Body of pancreas (tissue), 4 donors: ENCODE data around the gene ZNF615. TPM values are rescaled to one million over a fixed set of nuclear protein-coding genes. Genes with fewer than 3 reads are reported as not detected.
"Not testable (repeated sequence)": the region's sequence is repeated elsewhere in the genome, so short reads cannot be mapped to it uniquely, and the experiment has no call there.

Experiments used
- ATAC-seq: fragments of 150-250 bp; one replicate; pipeline ENCODE4 v1.9.1; 2016
- DNase-seq, 4 donors: peaks; one replicate each; pipeline ENCODE4 v3.0.0-alpha.2; 2019
- H3K27ac ChIP-seq, 4 donors: fragments of 200-600 bp; sonication (generic); 1 replicate in 3 of 4; 2 replicates in 1 of 4; pipeline versions ENCODE4 v1.5.1 to v1.6.1; 2016 to 2019; ENCODE audit warnings: mild to moderate bottlenecking in 1 of 4, mixed read lengths in 1 of 4, moderate library complexity in 1 of 4
- H3K27me3 ChIP-seq, 2 donors: fragments of 200-600 bp; sonication (generic); one replicate each; pipeline ENCODE4 v1.6.0; 2016; ENCODE audit warnings: mild to moderate bottlenecking in 1 of 2
- H3K36me3 ChIP-seq, 2 donors: fragments of 200-600 bp; sonication (generic); replicated peaks in 1 of 2; 2 replicates each; pipeline ENCODE4 v1.5.1; 2016; ENCODE audit warnings: low read depth in 2 of 2; ENCODE audit not compliant: insufficient read depth in 1 of 2
- H3K4me1 ChIP-seq: fragments of 200-600 bp; sonication (generic); one replicate; pipeline ENCODE4 v1.6.0; 2016
- H3K4me3 ChIP-seq, 2 donors: fragments of 200-600 bp; sonication (generic); 1 replicate in 1 of 2; 2 replicates in 1 of 2; pipeline ENCODE4 v1.5.1; 2016 to 2019
- H3K9me3 ChIP-seq, 3 donors: fragments of 200-600 bp; sonication (generic); 1 replicate in 2 of 3; 2 replicates in 1 of 3; pipeline ENCODE4 v1.5.1; 2016
- POLR2A ChIP-seq, 3 donors: fragments of 450-650 bp; IDR thresholded peaks; one replicate each; pipeline ENCODE4 v1.6.1; 2016; ENCODE audit warnings: antibody characterized with exemption in 3 of 3, mild to moderate bottlenecking in 2 of 3
- WGBS, 2 donors: methylation state at CpG; one replicate each; pipeline ENCODE4 v1.1.5; 2017; 5-methylcytosine and 5-hydroxymethylcytosine counted together
- intact Hi-C: fragments of 100-400 bp; cut with DNase I; formaldehyde crosslinking; loops from one replicate; pipeline ENCODE4 v1.15.1; 2023
- total RNA-seq, 2 donors: library from RNA; depleted of rRNA; stranded (reverse); fragments of >200 nt; gene quantifications; one replicate each; pipeline ENCODE4 v1.1.0, GENCODE V29; 2016
- TF ChIP-seq, protein P1 (sequence below), 7 experiments: fragments of 450-650 bp in 4 of 7; fragments of 200-600 bp in 3 of 7; sonication (generic) in 3 of 7; IDR thresholded peaks; one replicate each; pipeline ENCODE4 v1.5.1; 2016 to 2019; ENCODE audit warnings: antibody characterized with exemption in 7 of 7

ZNF615 gene
- total RNA-seq, 2 donors from 2014 or later = 5.6 to 7.8 TPM

DNA sequence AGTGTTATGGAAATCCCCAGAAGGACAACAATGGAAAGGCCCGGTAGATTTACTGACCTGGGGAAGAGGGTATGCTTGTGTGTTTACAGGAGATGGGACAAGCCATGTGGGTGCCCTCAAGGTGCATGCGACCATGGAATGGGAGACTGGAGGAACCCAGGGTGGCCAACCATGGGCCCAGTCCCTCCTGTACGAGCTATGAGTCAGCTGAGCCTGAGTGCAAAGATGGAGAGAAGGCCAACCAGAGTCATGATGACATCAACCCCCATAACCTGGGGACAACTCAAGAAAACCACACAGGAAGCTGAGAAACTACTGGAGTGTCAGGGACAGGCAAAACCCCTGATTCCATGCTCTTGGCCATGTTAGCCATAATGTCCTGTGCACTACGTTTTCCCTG lies 29.1 kb downstream of the ZNF615 start:
- DNase-seq = no peak
- Histone ChIP-seq H3K27ac (no peak overlapping the region), H3K4me3 (no peak overlapping the region), H3K27me3 (no peaks in the 10 kb centered on the region), H3K9me3 (peaks cover 0 to 74% (median 0%) of the 10 kb centered on the region in 3 donors), H3K36me3 (peaks cover 2 to 6% of the 10 kb centered on the region in 2 donors), H3K4me1 (no peaks in the 10 kb centered on the region)
- TF ChIP-seq, protein P1, sequence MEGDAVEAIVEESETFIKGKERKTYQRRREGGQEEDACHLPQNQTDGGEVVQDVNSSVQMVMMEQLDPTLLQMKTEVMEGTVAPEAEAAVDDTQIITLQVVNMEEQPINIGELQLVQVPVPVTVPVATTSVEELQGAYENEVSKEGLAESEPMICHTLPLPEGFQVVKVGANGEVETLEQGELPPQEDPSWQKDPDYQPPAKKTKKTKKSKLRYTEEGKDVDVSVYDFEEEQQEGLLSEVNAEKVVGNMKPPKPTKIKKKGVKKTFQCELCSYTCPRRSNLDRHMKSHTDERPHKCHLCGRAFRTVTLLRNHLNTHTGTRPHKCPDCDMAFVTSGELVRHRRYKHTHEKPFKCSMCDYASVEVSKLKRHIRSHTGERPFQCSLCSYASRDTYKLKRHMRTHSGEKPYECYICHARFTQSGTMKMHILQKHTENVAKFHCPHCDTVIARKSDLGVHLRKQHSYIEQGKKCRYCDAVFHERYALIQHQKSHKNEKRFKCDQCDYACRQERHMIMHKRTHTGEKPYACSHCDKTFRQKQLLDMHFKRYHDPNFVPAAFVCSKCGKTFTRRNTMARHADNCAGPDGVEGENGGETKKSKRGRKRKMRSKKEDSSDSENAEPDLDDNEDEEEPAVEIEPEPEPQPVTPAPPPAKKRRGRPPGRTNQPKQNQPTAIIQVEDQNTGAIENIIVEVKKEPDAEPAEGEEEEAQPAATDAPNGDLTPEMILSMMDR (IDR thresholded peaks at IDR 0.05) = no peak
- TF ChIP-seq POLR2A (IDR thresholded peaks at IDR 0.05) = no peak
- 92 to 100% methylated on average over 4 of the region's 4 CpGs for WGBS, 2 donors
- intact Hi-C loops = no loop called here
- ATAC-seq = no peak

DNA sequence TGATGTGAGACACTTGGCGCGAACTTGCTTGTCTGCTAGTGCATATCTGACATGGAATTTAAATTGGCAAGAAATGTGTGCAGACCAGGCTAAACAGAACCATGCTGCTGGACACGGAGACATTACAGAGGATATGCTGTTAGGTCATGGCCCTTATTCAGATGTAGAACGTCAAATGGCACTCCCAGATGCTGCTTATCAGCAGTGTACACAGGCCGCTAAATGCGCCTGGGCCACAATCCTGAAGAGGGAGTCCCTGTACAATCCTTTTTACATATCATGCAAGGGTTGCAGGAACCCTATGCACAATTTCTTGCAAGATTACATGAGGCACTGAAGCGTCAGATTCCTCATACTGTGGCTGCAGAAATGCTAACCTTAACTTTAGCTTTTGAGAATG lies 30.7 kb downstream of the ZNF615 start:
- no peak for TF ChIP-seq POLR2A (IDR thresholded peaks at IDR 0.05)
- TF ChIP-seq, protein P1 (IDR thresholded peaks at IDR 0.05) = no peak
- Histone ChIP-seq H3K9me3 (peaks cover 0 to 86% (median 0%) of the 10 kb centered on the region in 3 donors), H3K27ac (no peak overlapping the region), H3K4me3 (no peak overlapping the region), H3K4me1 (no peaks in the 10 kb centered on the region), H3K27me3 (no peaks in the 10 kb centered on the region), H3K36me3 (peaks cover 13 to 22% of the 10 kb centered on the region in 2 donors)
- 85 to 92% methylated on average over 7 of the region's 7 CpGs for WGBS, 2 donors
- DNase-seq (no peak), ATAC-seq (no peak)
- intact Hi-C loops = no loop called here

DNA sequence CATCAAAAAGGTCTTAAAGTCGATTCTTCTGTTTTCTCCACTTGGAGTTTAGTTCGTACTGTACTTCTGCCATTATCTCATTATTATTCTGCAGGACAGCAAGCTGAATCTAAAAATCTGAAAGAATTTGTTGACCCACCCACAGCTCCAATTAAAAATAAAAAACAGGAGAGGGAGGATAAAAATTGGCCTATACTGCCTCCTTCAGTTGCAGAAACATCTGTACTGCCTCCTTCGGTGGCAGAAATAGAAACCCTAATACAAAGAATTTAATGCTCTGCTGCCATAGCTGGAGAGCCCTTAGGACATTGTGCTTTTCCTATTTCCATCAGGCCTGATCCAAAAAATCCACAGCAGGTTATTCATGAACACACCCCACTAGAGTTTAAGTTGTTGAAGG lies 31.2 kb downstream of the ZNF615 start:
- intact Hi-C loops = no loop called here
- WGBS, 2 donors = 86 to 88% methylated on average over 3 of the region's 3 CpGs
- no peak overlapping the region for H3K27ac ChIP-seq
- H3K36me3 ChIP-seq = peaks cover 14 to 26% of the 10 kb centered on the region in 2 donors
- H3K27me3 ChIP-seq = no peaks in the 10 kb centered on the region
- H3K4me1 ChIP-seq = no peaks in the 10 kb centered on the region
- ATAC-seq (no peak), DNase-seq (no peak)
- H3K9me3 ChIP-seq = peaks cover 0 to 90% (median 0%) of the 10 kb centered on the region in 3 donors
- H3K4me3 ChIP-seq = no peak overlapping the region
- no peak for TF ChIP-seq POLR2A (IDR thresholded peaks at IDR 0.05)
- TF ChIP-seq, protein P1 (IDR thresholded peaks at IDR 0.05) = no peak

DNA sequence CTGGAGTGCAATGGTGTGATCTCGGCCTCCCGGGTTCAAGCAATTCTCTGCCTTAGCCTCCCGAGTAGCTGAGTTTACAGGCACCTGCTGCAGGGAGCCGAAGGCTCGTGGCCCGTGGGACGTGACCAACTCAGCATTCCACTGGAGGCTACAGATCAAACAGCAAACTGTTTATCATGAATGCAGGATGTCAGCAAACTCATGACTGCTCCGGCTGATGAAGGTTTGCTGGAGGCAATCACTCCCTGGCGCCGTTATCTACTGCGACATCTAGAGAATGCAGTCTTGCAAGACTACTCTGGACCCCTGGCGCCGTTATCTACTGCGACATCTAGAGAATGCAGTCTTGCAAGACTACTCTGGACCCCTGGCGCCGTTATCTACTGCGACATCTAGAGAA lies 32.2 kb downstream of the ZNF615 start:
- H3K9me3 ChIP-seq = peaks cover 0 to 91% (median 5%) of the 10 kb centered on the region in 3 donors

DNA sequence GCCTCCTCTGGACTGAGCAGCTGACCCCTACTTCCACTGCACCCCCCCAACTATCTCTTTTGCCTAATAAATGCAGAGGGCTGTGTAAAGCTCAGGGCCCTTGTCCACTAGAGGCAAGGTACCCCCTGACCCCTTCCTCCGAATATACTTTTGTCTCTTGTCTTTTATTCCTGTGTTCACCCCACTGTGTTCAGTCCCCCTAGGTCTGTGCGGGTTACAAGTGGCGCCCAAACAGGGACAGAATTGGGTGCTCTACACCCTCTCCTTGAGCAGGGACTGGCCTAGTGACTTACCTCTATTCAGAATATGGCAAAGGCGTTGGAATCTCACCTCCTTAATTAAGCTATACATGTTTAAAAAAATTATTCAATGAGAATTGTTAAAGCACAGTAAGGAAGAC lies 36.4 kb downstream of the ZNF615 start:
- no peak overlapping the region for H3K4me3 ChIP-seq
- TF ChIP-seq POLR2A (IDR thresholded peaks at IDR 0.05) = no peak
- TF ChIP-seq, protein P1 (IDR thresholded peaks at IDR 0.05) = no peak
- no peaks in the 10 kb centered on the region for H3K4me1 ChIP-seq
- H3K9me3 ChIP-seq = peaks cover 0 to 81% (median 8%) of the 10 kb centered on the region in 3 donors
- H3K27ac ChIP-seq = no peak overlapping the region
- DNase-seq (no peak), ATAC-seq (no peak)
- WGBS, 2 donors = 91 to 93% methylated on average over 4 of the region's 4 CpGs
- no peaks in the 10 kb centered on the region for H3K27me3 ChIP-seq
- H3K36me3 ChIP-seq = peaks cover 41 to 63% of the 10 kb centered on the region in 2 donors
- intact Hi-C loops = no loop called here

More for the DNA sequence above, 32.2 kb downstream of the ZNF615 start:
- ATAC-seq, H3K4me3 ChIP-seq, DNase-seq, H3K27me3 ChIP-seq, H3K27ac ChIP-seq, intact Hi-C loops, H3K4me1 ChIP-seq: not testable (repeated sequence)
- WGBS, 2 donors = 95 to 99% methylated on average over 17 of the region's 17 CpGs
- peaks cover 19 to 36% of the 10 kb centered on the region in 2 donors for H3K36me3 ChIP-seq
